ENCODE results near the gene PREX1.

DNA sequence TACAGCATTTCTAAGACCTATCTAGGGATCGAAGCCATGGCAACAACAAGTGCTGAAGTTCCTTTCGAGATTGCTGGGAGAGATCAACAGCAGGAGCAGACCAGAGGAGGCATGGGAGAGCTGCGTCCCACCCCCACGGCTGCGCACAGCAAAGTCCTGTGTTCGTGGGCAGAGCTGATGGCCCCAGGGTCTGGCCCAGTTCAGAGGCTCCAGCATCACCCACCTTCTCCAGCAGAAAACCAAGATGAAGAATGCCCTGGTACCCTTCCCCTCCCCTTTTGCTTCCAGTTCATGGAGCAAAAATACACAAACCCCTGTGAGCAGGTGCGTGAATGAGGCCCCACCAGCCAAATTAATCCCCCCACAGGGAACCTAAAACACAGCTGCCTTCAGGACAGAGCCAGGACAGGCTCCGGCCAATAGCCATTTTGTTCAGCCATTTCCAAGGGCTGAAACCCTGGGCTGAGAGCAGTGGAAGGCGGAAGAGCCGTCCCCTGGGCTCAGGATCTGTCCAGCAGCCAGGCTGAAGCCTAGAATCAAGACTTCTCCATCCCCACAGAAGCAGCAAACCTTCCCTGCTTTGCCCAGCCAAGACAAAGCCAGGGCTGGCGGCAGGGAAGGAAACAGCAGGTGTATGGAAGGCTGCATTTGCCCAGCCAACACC, 102.8 kb downstream of the PREX1 start:
- TF ChIP-seq, protein P1, sequence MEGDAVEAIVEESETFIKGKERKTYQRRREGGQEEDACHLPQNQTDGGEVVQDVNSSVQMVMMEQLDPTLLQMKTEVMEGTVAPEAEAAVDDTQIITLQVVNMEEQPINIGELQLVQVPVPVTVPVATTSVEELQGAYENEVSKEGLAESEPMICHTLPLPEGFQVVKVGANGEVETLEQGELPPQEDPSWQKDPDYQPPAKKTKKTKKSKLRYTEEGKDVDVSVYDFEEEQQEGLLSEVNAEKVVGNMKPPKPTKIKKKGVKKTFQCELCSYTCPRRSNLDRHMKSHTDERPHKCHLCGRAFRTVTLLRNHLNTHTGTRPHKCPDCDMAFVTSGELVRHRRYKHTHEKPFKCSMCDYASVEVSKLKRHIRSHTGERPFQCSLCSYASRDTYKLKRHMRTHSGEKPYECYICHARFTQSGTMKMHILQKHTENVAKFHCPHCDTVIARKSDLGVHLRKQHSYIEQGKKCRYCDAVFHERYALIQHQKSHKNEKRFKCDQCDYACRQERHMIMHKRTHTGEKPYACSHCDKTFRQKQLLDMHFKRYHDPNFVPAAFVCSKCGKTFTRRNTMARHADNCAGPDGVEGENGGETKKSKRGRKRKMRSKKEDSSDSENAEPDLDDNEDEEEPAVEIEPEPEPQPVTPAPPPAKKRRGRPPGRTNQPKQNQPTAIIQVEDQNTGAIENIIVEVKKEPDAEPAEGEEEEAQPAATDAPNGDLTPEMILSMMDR (IDR thresholded peaks at IDR 0.05) = no peak
- TF ChIP-seq SIN3A (IDR thresholded peaks at IDR 0.05; ENCODE audit: borderline replicate concordance, insufficient read depth, low read depth, low read length) = no peak
- TF ChIP-seq TCF7L2 (IDR thresholded peaks at IDR 0.05; ENCODE audit: low read depth, low read length) = no peak
- TF ChIP-seq POLR2AphosphoS5 (IDR thresholded peaks at IDR 0.05; ENCODE audit: low read depth, low read length) = no peak

Data from Panc1 (cell line).